Smooth muscle cell (in vitro differentiated cells): Measurements from ENCODE around the gene DISC1. TPM values are rescaled to one million over a fixed set of nuclear protein-coding genes. Genes with fewer than 3 reads are reported as not detected.

Experiments used
- DNase-seq: peaks from one replicate; lab custom pipeline; 2025; ENCODE audit not compliant: unreplicated experiment; lab: John Stamatoyannopoulos, UW
- H2AFZ ChIP-seq: fragments of 200-600 bp; sonication (generic); 2 replicates; pipeline ENCODE4 v1.6.0; 2016; ENCODE audit warnings: antibody characterized with exemption, low read depth, mild to moderate bottlenecking
- H3F3A ChIP-seq: fragments of 200-600 bp; sonication (generic); 2 replicates; pipeline ENCODE4 v1.6.0; 2017; ENCODE audit warnings: antibody characterized with exemption, low read depth
- H3K27ac ChIP-seq: fragments of 200-600 bp; sonication (generic); 2 replicates; pipeline ENCODE4 v1.5.1; 2016; ENCODE audit warnings: low read depth, mild to moderate bottlenecking
- H3K27me3 ChIP-seq: fragments of 200-600 bp; sonication (generic); 2 replicates; pipeline ENCODE4 v1.6.1; 2016; ENCODE audit warnings: low read depth, mild to moderate bottlenecking
- H3K36me3 ChIP-seq: fragments of 200-600 bp; sonication (generic); 2 replicates; pipeline ENCODE4 v1.5.1; 2016; ENCODE audit warnings: low read depth
- H3K4me1 ChIP-seq: fragments of 200-600 bp; sonication (generic); 2 replicates; pipeline ENCODE4 v1.5.1; 2016; ENCODE audit warnings: low read depth
- H3K4me2 ChIP-seq: fragments of 200-600 bp; sonication (generic); 2 replicates; pipeline ENCODE4 v1.6.0; 2016; ENCODE audit warnings: mild to moderate bottlenecking
- H3K4me3 ChIP-seq: fragments of 200-600 bp; sonication (generic); 2 replicates; pipeline ENCODE4 v1.5.1; 2016; ENCODE audit warnings: mild to moderate bottlenecking
- H3K79me2 ChIP-seq: fragments of 200-600 bp; sonication (generic); 2 replicates; pipeline ENCODE4 v1.6.0; 2016; ENCODE audit warnings: low read depth, mild to moderate bottlenecking
- H3K9ac ChIP-seq: fragments of 200-600 bp; sonication (generic); 2 replicates; pipeline ENCODE4 v1.6.0; 2016; ENCODE audit warnings: low read depth
- H3K9me3 ChIP-seq: fragments of 200-600 bp; sonication (generic); replicated peaks from 2 replicates; pipeline ENCODE4 v1.5.1; 2016; ENCODE audit warnings: low read depth
- H4K20me1 ChIP-seq: fragments of 200-600 bp; sonication (generic); 2 replicates; pipeline ENCODE4 v1.6.0; 2016; ENCODE audit warnings: low read depth
- WGBS: methylation state at CpG from one replicate; pipeline ENCODE4 v1.1.7; 2016; ENCODE audit warnings: low lambda C conversion rate; 5-methylcytosine and 5-hydroxymethylcytosine counted together
- polyA plus RNA-seq: library from polyadenylated mRNA; unstranded; fragments of >200 nt; fragmentation: Nextera tagmentation; extraction: Ambion mirVana; gene quantifications from 2 replicates; pipeline ENCODE4 v1.2.1, GENCODE V29; 2016
- total RNA-seq: library from RNA; depleted of rRNA; stranded (reverse); fragments of >200 nt; gene quantifications from 2 replicates; pipeline ENCODE4 v1.2.3, GENCODE V29; 2014
- TF ChIP-seq, protein P1 (sequence below): fragments of 200-600 bp; sonication (generic); IDR thresholded peaks from 2 replicates; pipeline ENCODE4 v1.5.1; 2017; ENCODE audit warnings: borderline replicate concordance, mild to moderate bottlenecking, antibody characterized with exemption; ENCODE audit not compliant: insufficient read depth, poor library complexity, severe bottlenecking

The DISC1 gene
- total and polyA plus RNA-seq, 2 experiments from 2014 or later, result 0.89 to 4.3 TPM

- Histone ChIP-seq H2AFZ (no peak overlapping the region), H3F3A (no peaks in the 10 kb centered on the region), H3K4me3 (no peak overlapping the region), H3K27ac (no peak overlapping the region), H3K79me2 (no peaks in the 10 kb centered on the region), H3K4me1 (no peaks in the 10 kb centered on the region), H3K9ac (no peak overlapping the region), H3K27me3 (no peaks in the 10 kb centered on the region), H3K9me3 (no peaks in the 10 kb centered on the region), H3K4me2 (no peak overlapping the region), H4K20me1 (no peaks in the 10 kb centered on the region), H3K36me3 (no peaks in the 10 kb centered on the region)
- WGBS, result 80% methylated on average over 8 of the region's 8 CpGs
- TF ChIP-seq, protein P1, sequence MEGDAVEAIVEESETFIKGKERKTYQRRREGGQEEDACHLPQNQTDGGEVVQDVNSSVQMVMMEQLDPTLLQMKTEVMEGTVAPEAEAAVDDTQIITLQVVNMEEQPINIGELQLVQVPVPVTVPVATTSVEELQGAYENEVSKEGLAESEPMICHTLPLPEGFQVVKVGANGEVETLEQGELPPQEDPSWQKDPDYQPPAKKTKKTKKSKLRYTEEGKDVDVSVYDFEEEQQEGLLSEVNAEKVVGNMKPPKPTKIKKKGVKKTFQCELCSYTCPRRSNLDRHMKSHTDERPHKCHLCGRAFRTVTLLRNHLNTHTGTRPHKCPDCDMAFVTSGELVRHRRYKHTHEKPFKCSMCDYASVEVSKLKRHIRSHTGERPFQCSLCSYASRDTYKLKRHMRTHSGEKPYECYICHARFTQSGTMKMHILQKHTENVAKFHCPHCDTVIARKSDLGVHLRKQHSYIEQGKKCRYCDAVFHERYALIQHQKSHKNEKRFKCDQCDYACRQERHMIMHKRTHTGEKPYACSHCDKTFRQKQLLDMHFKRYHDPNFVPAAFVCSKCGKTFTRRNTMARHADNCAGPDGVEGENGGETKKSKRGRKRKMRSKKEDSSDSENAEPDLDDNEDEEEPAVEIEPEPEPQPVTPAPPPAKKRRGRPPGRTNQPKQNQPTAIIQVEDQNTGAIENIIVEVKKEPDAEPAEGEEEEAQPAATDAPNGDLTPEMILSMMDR, result no peak
- no peak for DNase-seq
Observed at GRCh38 chr1:231695439-231696255, 69.1 kb downstream of the DISC1 start.

DNA sequence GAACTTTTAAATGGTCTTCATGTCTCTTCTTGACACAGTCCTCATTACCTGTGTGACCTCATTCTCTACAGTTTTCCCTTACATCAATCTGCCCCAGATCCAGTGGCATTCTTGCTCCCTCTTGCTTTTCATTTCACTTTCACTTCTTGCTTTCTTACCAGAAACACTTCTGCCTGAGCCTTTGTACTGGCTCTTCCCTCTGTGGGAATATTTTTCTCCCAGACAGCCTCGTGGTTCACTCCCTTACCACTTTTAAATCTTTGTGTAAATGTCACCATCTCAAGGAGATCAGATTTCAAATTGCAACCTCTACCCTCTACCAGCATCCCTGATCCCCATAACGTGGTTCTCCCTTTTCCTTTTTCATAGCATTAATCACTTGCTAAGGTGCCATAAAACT is 73.2 kb downstream of the DISC1 start:
- Histone ChIP-seq H3F3A (no peaks in the 10 kb centered on the region), H3K9me3 (no peaks in the 10 kb centered on the region), H3K4me1 (no peaks in the 10 kb centered on the region), H4K20me1 (no peaks in the 10 kb centered on the region), H3K9ac (no peak overlapping the region), H3K36me3 (no peaks in the 10 kb centered on the region), H3K4me3 (no peak overlapping the region), H3K27me3 (no peaks in the 10 kb centered on the region), H3K27ac (no peak overlapping the region), H2AFZ (no peak overlapping the region), H3K79me2 (no peaks in the 10 kb centered on the region), H3K4me2 (no peak overlapping the region)
- DNase-seq, result no peak
- 37% methylated on average over 2 of the region's 2 CpGs for WGBS
- TF ChIP-seq, protein P1, result no peak

- H3K9me3 ChIP-seq, result no peaks in the 10 kb centered on the region
- H3K4me3 ChIP-seq, result no peak overlapping the region
- H4K20me1 ChIP-seq, result no peaks in the 10 kb centered on the region
- no peak overlapping the region for H2AFZ ChIP-seq
- no peak overlapping the region for H3K9ac ChIP-seq
- TF ChIP-seq, protein P1, result no peak
- H3K27me3 ChIP-seq, result no peaks in the 10 kb centered on the region
- no peak overlapping the region for H3K27ac ChIP-seq
- no peak overlapping the region for H3K4me2 ChIP-seq
- DNase-seq, result no peak
- no peaks in the 10 kb centered on the region for H3K4me1 ChIP-seq
- no peaks in the 10 kb centered on the region for H3K36me3 ChIP-seq
- no peaks in the 10 kb centered on the region for H3K79me2 ChIP-seq
- H3F3A ChIP-seq, result no peaks in the 10 kb centered on the region
Observed at GRCh38 chr1:231701306-231701705, 74.7 kb downstream of the DISC1 start.

- DNase-seq, result no peak
- Histone ChIP-seq H3K4me3 (no peak overlapping the region), H3K9ac (no peak overlapping the region), H3F3A (no peaks in the 10 kb centered on the region), H3K27ac (no peak overlapping the region), H3K27me3 (no peaks in the 10 kb centered on the region), H3K79me2 (no peaks in the 10 kb centered on the region), H3K9me3 (no peaks in the 10 kb centered on the region), H3K36me3 (no peaks in the 10 kb centered on the region), H3K4me1 (no peaks in the 10 kb centered on the region), H3K4me2 (no peak overlapping the region), H4K20me1 (no peaks in the 10 kb centered on the region), H2AFZ (no peak overlapping the region)
- 95% methylated on average over 1 of the region's 1 CpG for WGBS
- TF ChIP-seq, protein P1, result no peak
Observed at GRCh38 chr1:231702331-231702730, 75.7 kb downstream of the DISC1 start.
